HG03108 (cell line): ENCODE results near the gene CHEK1.
"Not testable (repeated sequence)": the region's sequence is repeated elsewhere in the genome, so short reads cannot be mapped to it uniquely, and the experiment has no call there.

Experiments
- ATAC-seq: cut with Tn5 transposase; IDR thresholded peaks from one replicate; pipeline ENCODE4 v1.9.1; 2021; ENCODE audit warnings: moderate library complexity; ENCODE audit not compliant: unreplicated experiment

The CHEK1 gene

DNA sequence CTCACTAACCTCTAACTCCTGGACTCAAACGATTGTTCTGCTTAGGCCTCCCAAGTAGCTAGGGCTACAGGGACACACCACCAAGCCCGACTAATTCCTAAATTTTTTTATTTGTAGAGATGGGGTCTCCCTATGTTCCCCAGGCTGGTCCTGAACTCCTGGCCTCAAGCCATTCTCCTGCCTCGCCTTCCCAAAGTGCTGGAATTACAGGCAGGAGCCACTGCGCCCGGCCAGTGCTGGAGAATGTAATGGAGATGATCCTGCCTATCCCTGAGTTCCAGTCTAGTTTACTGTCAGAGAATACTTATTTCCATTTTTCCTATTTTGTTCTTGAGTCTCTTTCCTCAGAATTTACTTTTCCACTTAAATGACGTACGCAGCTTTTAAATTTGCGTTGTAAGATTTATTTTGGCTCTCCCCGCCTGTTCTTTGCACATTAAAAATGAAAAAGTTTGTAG lies at the start of gene CHEK1:
TSS of gene CHEK1 (plus strand) at position 408 of the 458 bp plus-strand sequence. CDS start 1,606 bp downstream, outside the sequence.
- no peak for ATAC-seq

DNA sequence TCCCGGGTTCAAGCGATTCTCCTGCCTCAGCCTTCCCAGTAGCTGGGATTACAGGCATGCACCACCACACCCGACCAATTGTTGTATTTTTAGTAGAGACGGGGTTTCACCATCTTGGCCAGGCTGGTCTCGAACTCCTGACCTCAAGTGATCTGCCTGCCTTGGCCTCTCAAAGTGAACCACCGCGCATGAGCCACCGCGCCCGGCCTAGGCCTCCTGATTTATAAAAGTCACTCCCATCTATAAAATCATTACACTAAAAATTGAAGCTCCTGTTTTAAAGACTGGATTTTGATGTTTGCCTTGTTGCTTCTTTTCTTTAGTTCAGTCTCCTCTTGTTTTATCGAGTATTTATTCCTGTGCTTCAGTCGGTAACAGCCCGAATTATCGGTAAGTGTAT lies 47.8 kb upstream of the CHEK1 start:
- not testable (repeated sequence) for ATAC-seq

DNA sequence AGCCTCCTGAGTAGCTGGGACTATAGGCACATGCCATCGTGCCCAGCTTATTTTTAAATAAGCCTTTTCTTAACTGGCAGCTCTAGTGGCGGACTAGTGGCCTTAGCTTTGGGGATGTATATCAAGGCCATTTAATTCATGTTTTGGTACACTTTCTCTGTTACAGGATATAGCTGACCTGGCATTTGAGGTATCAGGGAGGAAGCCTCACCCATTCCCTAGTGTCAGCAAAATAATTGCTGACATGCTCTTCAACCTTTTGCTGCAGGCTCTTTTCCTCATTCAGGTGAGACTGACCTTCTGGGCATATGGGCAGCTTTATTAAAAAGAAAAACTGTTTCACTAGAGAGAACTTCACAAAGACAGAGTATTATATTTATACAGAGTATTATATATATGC lies 46.2 kb upstream of the CHEK1 start:
- no peak for ATAC-seq

DNA sequence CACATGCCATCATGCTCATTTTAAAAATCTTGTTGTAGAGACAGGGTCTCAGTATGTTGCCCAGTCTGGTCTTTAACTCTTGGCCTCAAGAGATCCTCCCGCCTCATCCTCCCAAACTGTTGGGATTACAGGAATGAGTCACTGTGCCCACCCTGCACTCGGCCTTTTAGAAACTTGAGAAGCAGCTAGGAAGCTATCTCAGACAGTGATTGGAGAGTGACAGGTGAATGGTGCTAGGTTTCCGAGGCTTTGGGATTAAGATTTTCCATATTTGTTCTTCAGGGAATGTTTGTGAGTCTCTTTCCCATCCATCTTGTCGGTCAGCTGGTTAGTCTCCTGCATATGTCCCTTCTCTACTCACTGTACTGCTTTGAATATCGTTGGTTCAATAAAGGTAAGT lies 45.2 kb upstream of the CHEK1 start:
- no peak for ATAC-seq

DNA sequence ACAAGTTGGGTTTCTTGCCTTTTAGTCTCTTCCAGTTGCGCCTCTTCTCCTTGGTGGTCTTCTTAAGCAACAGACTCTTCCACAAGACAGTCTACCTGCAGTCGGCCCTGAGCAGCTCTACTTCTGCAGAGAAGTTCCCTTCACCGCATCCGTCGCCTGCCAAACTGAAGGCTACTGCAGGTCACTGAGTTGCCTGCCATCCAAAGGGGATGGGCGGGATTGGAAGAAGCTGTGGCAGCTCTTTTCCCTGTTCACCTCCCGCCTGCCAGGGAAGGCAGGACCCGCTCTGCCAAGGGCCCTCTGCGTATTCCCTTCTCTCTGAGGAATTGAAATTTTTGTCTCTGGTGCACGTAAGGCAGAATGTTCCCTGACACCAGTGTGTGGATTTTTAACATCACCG lies 41.5 kb upstream of the CHEK1 start:
- no peak for ATAC-seq

DNA sequence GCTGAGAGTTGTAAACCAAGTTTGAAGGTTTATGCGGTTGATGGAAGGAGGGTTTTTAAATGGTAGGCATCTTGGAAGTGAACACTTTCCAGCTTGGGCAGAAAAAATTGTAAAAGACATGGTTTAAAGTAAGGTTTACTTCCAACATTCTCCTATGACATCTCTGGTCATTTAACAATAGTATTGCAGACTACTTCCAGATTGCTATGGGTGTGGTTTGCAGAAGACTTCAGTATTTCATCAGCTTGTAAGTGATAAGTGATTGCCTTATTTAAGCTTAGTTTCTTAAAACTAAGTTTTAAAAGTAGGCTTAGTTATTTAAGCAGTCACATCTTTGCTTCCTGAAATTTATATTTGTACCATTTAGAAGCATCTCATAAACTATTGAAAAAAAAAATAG lies 39.5 kb upstream of the CHEK1 start:
- ATAC-seq = no peak

DNA sequence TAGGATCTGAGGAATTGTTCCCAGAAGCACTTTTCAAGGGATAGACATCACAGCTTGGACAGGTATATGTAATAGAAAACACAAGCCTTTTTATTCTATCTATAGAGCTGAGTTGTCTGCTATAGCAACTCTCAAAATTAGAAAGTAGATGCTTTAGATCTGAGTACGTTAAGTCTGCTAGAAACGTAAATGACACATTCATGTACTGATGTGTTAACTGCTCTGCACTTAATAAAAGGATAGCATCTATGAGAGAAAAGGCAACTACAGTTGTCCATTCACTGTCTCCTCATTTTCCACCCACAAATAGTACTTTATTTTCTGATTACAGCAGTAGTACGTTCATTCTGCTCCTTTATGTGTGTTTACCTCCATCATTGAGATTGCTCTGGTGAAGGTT lies 38.3 kb upstream of the CHEK1 start:
- no peak for ATAC-seq

DNA sequence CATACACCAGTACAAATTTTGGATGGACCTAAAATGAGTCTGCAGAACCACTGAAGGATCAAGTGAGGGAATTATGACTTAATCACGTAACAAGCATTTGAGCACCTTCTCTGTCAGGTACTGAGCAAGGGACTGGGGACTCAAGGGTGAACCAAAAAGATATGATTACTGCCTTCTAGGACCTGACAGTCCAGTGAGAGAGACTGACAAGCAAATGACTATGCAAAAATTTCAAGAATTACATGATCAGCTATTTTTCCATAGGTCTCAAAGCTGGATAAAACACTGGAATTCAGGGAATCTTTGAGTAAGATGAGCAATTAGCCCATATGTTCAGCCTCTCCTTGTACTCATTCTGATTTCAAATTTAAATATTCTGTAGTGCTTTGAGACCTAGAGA lies 37.5 kb upstream of the CHEK1 start:
- no peak for ATAC-seq

DNA sequence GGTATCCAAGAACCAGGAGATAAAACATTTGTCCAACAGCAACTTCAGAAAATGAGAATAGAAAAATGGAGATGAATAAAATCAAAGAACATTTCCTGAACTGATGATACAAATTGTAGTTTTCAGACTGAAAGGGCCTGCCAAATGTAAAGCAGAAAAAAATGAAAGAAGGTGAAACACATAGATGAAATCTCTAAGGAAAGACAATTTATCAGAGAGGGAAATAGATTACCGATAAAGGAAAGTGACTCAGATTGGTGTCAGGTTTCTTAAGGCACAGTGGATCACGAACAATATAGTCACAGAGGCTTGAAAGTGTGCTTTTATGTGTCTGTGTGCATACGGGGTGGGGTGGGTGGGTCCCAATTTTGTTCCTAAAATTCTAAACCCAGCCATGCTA lies 36.5 kb upstream of the CHEK1 start:
- ATAC-seq = no peak

DNA sequence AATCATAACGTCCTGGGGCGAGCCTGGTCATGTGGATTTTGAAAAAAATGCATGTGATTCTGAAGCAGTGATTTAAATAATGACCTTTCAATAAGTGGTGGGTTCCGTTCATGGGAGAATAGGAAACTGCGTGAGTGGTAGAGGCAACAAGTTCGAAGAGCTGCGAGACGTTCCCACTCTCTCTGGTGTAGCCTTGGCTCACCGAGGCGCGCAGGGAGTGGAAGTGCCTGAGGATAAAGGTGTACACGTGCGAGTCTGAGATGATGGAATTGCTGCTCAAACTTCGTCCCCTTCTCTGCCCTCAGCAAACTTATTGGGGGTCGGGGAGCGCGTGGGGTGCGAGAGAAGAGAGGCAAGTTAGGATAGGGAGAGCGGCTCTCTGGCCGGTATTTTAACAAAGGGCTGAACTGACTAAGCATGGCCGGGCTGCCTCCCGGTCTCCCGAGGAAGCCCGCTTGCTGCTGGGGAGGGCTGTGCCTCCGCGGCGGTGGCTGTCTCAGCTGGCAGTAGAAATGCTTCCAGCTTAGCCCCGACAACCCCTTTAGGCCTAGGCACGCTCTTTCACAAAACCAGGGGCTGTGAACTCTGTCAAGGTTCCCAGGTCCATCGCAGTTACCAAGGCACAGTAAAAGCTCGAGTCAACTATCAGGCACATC lies 33.2 kb upstream of the CHEK1 start:
- ATAC-seq = peak; percentile 14

DNA sequence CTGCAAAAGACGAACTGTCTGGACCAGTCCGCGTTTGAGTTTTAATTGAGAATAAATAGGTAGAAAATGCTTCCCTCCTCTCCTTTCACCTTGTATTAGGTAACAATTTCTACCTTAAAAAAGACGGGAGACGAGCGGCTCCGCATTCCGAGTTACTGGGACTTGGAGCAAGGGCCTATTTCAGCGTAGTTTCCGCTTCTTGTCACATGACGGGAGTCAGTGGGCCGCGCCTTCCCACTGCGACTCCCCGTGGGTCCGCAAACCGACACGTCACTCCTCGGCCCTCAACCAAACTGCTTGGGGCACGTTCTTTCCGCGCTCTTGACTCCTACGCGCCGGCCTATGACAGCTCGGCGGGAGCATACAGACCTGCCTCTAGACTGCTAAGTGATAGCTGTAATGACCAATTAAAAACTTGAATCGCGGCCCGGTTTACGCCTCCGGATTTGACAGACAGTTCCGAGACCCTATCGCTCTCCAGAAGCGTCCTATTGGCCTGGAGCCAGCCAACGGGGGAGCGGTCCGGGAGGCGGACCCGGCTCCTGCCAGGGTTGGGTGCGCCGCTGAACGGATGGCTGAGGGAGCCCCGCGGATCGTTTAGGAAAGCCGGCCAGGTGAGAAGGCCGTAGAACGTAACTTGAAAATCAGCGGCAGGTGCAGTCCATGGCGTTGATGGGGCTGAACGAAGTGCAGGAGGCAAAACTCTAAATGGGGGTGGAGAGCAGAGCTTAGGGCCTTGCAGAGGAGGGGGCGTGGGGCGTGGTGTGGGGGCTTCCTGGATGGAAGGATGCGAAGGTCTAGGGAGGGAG lies 32.5 kb upstream of the CHEK1 start, which contains the start of gene STT3A:
TSS of gene STT3A (plus strand) at position 548 of the 809 bp plus-strand sequence. CDS start 3,064 bp downstream, outside the sequence.
- ATAC-seq = peak; percentile 99

DNA sequence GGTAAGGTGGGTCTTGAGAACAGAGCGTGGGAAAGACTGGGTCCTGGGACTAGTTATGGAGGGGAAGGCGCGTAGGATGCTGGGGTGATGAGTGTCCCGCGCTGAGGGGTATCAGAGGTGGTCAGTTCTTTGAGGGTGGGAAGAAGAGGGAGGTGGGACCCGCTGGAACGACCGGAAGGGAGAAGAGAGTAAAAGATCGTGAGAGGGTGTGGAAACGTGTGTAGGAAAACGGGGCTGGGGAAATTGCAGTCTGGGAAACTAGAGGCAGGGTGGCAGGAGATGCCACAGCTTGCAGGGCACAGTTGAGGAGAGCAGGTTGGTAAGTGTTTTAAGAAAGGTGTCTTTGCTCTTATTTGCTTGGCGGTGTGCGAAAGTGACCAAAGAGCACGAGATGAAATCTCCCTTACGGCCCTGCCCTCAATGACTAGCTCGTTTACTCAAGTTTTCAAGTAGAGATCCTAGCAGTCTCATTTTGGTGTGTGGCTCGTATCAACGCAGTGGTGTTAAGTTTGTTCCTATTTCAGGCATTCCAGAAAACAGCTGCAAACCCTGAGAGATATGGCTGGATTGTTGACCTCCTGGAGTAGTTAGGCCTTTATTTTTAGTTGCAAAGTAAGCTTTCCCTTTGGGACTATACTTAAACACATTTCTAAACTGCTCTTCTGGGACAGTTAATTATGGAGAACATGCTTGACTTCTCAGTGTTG lies 31.7 kb upstream of the CHEK1 start:
- ATAC-seq = no peak

DNA sequence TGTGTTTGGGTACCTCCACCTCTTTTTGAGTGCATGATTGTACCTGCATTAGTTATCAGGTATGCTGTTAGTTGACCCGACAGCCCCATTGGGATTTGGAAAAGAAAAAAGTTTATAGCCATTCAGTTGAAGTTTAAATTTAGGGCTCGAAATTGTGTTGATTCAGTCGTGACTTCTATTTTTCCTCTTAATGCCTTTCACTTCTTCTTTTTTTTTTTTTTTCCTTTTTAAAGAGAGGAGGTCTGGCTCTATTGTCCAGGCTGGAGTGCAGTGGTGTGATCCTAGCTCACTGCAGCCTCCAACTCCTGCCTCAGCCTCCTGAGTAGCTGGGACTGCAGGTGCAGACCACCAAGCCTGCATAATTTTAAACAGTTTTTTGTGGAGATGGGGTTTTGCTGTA lies 30.0 kb upstream of the CHEK1 start:
- ATAC-seq = no peak

DNA sequence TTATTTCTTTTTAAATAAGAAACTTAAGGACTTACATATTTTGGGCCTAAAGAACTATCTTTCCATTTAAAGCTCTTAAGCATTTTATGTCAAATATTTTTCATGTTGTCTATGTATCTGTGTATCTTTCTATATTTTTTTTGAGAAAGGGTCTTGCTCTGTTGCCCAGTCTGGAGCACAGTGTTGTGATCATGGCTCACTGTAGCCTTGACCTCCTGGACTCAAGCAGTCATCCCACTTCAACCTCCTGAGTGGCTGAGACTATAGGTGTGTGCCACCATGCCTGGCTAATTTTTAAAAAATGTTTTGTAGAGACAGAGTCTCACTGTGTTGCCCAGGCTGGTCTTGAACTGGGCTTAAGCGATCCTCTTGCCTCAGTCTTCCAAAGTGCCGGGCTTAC lies 24.3 kb upstream of the CHEK1 start:
- no peak for ATAC-seq

DNA sequence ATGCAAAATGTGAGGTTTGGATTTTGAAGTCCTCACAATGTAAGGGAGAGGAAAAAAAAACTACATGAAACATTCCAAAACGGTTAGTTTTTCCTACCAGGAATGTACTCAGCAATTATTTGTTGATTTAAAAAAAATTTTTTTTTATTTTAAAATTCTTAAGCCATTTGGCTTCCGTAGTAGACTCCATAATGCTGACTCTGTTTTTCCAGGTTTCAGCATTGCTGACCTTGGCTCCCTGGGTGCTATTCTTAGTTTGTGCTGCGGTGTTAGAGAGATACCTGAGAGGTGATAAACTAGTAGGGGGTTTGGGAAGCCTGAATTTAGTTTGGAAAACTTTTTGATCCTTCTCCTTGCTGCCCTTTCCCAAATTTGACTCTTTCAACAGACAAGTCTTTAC lies 21.8 kb upstream of the CHEK1 start:
- ATAC-seq = no peak

DNA sequence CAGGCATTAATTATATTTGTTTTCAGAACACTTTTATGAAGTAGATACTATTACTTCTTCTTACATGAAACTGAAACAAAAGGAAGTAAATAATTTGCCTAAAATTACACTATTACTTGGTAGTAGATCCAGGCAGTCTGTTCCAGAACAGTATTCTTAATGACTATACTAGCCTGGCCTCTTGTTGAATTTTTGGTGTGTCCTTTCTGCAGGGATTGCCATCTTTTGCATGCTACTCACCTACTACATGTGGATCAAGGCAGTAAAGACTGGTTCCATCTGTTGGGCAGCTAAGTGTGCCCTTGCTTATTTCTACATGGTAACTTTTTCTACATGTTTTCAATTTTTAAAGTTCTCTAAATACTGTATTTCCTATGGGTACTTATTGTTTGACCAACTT lies 19.5 kb upstream of the CHEK1 start:
- ATAC-seq = no peak

DNA sequence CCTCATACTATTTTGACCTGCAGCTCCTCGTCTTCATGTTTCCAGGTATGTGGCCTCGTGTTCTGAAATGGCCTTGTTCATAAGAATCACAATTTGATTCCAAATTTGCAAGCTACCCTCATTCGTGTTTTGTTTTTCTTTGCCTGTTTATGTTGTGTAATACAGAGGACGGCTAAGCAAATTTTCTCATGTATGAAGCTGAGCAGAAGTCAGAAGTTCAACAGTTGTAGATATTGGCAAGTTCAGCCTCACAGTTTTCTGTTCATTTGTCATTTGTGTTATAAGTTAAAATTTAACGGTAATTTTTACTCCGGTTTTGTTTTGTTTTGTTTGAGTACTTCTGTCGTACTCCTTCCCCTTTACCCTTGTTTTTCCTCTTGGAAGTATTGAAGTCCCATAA lies 15.4 kb upstream of the CHEK1 start:
- ATAC-seq = no peak

DNA sequence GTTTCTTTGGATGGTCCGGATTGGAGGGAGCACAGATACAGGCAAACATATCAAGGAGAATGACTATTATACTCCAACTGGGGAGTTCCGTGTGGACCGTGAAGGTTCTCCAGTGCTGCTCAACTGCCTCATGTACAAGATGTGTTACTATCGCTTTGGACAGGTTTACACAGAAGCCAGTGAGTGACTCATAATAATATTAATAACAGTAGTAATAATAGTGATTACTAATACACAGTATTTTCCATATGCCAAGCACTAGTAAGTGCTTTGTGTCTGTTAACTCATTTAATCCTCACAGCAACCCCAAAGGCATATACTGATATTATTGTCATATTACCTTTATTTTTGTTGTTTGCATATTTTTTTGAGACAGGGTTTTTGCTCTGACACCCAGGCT lies 6.6 kb upstream of the CHEK1 start:
- ATAC-seq = no peak

DNA sequence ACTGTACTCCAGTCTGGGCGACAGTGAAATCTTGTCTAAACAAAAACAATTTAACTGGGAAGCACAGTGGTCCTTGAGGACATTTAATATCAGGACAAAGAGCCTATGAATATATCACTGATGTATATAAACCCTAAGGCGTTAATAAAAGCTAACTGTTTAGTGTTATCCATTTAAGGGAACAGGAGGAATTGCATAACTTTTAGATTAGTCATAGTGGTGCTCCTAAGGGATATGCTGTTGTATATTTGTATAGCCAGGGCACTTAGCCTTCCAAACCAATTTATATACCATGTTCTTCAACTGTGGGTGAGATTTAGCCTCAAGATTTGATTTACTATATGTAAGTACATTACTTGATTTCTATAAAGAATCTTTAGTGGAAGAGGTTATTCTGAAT lies 3.0 kb upstream of the CHEK1 start:
- no peak for ATAC-seq

DNA sequence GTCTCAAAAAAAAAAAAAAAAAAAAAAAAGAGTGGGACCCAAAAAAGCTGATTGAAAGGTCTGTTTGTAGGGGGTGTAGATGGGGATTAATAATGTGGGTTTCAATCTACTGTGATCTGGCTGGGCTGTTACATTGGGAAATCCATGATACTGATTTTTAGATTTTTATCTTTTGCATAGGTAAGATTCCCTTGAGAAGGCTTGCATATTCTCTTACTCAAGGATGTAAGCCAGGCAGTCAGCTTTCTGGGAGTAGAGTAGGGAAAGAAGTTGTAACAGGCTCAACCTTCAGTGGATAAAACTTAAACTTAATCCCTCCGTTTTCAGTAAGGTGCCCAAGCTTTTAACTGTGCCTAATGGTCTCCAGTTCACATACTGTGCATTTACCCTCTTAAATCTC lies 1.9 kb upstream of the CHEK1 start:
- no peak for ATAC-seq

DNA sequence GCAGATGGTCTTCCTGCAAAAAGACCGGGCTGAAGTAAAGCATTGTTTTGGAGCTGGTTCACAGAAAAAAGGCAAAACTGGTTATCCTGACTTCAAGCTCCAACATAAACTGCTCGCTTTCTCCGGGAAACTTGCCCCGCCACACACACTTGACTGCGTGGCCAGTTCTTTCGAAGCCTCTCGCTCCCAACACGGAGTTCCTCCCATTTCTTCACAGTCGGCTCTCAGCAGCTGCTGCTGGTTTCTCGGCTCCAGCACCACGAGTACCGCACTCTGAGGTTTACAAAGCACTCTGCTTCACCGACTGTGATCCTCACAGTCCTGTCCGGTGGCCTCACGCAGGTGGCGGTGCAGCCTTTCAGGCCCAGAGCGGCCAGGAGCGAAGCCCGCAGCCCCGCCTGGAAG lies 264 bp downstream of the CHEK1 start:
- peak; percentile 27 for ATAC-seq
